Stimulated activated CD4-positive, alpha-beta T cell treated with anti-CD3 and anti-CD28 coated beads, Interleukin-12 subunit alpha, Interleukin-12 subunit beta, amount 100 ng/mL, for 24 hours (primary cell): ENCODE data around the gene CCDC197.

ENCODE experiments used
- DNase-seq, 2 experiments: peaks; one replicate each; pipeline ENCODE4 v3.0.0-alpha.2; 2020; ENCODE audit warnings: low read depth in 2 of 2

The CCDC197 gene

GRCh38 chr14:94043111-94043755 is 46.1 kb downstream of the CCDC197 start:
- no peak for DNase-seq

DNA sequence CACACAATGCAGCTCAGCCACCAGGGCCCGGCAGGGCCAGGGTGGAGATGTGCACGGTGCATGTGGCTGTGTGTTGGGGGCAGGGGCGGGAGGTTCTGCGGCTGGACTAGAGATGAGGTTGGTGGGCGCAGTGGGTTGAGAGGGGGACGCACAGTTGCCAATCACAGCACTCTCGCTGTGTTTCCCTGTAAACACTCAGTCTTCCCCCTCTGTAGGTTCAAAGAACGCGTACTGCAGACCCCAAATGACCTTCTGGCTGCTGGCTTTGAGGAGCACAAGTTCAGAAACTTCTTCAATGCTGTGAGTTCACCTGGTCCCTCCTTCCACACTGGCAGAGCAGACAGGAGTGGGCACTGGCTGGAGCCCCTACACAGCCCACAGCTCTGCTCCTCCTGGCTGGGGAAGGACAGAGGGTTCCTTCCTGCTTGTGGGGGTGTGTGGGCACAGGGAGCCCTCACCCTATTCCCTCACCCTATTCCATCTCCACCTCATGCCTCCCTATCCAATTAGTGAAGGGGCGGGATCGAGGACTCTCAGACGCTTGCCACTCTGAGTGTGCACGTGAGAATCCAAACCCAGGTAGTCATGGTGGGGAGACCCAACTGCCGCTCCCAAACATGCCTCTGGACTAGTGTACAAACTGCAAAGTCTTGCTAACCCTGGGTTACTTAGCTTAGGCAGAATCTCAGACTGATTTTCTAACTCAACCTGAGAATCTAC is 46.8 kb downstream of the CCDC197 start:
- no peak for DNase-seq

DNA sequence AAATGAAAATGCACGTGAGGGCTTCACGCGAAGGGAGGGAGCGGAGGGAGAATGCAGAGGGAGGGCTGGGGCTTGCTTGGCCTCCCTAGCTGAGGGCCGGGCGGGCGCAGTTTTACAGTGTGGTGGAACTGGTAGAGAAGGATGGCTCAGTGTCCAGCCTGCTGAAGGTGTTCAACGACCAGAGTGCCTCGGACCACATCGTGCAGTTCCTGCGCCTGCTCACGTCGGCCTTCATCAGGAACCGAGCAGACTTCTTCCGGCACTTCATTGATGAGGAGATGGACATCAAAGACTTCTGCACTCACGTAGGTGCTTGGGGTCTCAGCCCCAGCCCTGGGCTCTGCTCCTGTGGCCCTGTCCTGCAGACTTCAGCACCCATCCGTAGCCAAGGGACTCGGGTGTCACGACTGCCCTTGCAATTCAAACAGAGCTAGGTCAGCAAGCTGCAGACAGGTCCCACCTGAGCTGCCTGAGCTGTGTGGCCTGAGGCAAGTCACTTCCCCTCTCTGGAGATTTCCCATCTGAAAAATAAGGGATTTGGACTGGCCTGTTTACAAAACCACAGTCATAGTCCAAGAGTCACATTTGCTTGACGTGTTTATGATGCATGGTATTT is 47.5 kb downstream of the CCDC197 start:
- DNase-seq = no peak

- no peak for DNase-seq
Measured at GRCh38 chr14:94045101-94045500, 48.0 kb downstream of the CCDC197 start.

GRCh38 chr14:94045563-94046345 is 48.7 kb downstream of the CCDC197 start:
- DNase-seq = no peak

DNA sequence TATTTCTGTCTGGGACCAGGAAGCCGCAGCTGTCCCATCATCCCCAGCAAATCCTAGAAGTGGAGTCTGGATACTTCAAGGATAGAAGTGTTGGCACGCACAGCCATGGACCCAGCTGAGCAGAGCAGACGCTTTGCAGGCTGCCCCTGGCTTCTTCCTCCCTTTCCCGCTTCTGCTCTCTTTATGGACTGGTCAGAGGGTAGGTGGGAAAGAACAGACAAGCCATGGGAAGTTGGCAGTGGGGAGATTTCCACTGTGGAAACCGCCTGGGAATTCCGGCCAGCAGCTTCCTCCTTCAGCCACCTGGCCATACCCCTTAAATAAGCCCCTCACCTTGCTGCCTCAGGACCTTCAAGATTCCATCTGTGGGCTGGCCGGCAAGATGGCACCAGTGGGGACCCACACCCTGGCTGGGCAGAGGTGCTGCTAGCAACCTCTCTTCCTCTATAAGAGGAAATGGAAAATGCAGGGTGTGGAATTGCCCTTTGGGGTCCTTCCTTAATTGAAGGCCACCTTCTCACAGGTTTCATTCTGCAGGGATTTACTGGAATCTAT is 49.7 kb downstream of the CCDC197 start:
- no peak for DNase-seq

DNA sequence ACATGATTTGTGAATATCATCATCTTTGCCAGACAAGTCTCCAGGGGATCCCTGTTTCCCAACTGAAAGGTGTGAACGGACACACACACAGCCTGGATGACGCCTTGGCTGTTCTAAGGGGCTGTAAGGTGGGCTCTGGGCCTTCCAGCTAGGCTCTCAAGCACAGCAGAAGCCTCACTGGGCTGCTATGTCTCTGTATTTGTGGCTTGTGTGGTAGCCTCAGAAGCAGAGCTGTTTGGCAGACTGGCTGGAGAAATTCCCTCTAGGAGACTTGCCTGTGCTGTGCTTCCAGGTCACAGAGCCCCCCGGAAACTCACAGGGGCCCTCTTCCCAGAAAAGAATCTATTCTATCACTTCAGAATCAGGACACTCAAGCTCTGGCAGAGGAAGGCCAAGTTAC is 50.5 kb downstream of the CCDC197 start:
- no peak for DNase-seq

DNA sequence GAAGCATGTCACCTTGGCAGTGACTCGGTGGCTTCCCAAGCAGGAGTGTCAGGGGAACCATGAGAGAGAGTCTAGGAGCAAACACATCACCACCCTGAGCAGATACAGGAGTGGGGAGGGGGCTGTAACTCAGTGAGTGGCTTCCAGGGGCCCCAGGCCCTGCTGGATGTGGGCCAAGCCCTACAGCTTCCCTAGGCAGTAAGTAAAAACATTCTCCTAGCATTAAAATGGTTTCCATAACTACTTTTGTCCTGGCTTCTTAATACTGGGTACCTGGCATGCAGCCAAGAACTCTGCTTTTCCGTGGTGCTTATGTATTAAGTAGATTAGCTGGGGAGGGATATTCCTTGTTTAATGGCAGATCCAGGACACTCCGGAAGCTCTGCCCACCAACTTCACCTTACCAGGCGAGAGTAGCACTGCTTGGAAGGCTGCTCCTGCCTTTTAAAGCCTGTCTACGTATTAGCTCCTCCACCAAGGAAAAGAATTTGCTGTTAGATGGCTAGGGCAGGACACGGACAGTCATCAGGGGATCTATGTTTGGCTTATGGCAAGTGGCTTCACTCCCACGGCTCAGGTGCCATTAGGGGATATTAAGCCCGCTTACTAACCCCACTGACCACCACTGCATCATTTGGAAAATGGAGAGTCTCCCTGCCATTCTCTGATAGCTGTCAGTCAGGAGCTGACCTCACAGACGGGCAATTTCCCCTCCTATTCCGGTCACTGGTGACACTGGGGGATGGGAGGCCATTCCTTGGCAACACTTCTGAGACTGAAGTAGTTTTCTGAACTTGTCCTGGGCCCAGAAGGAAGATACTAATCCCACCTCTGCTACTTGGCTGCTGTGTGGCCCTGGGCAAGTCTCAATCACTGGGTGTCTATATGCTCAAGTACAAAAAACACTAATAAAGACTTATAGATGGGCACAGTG is 51.9 kb downstream of the CCDC197 start:
- no peak for DNase-seq

DNA sequence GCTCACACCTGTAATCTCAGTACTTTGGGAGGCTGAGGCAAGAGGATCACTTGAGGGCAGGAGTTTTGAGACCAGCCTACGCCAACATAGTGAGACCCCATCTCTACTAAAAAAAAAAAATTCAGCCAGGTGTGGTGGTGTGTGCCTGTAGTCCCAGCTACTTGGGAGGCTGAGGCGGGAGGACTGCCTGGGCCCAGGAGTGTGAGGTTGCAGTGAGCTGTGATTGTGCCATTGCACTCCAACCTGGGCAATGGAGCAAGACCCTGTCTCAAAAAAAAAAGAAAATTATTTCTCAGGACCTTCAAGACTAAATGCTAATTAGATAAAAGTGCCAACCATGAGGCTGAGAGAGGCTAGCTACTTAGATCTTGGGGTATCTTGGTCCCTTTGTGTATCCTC is 52.5 kb downstream of the CCDC197 start:
- no peak for DNase-seq

DNA sequence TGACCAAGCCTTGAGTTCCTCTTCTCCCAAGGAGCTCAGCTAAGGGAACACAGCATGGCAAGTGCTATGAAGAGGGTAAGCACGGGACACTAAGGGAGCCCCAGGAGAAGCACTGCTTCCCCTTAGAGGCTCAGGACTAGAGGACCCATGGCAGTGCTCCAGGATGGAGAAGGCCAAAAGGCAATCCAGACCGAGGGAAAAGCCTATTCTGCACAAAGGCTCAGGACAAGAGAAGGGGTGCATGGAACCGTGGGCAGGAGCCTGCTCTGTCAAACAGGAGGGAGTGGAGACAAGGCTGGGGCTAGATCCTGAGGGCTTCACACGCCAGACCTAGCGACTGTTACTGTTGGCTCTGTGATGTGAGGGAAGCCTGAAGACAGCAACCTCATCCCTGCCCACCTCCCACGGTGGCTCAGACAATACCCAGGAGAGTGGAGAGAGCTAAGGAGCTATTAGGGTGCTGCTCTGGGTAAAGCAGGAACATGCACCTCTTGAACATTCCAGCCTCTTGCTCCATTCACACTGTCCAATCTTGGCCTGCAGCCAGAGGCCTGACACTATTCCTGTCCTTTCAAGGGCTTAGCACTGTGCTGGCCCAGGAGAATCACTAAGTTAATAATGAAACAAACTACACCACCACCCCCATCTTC is 53.3 kb downstream of the CCDC197 start:
- DNase-seq = no peak

GRCh38 chr14:94051115-94051514 is 54.0 kb downstream of the CCDC197 start:
- DNase-seq = no peak

DNA sequence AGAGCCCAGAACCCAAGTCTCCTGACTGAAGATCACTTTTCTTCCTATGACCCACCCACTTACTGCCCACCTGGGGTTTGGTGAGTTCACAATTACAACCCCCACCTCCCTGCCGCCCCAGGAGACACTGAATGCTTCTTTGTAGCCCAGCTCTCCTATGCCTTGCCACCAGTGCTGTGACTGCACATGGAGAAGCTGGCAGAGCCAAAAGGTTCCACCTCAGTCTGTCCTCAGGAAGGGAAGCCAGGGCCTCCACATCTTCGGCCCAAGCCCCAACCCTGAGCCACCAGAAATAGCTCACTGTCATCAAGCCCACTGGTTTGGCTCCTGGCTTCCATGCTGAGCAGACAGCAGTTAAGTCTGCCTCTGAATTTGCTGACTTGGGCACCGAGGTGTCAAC is 54.7 kb downstream of the CCDC197 start:
- DNase-seq = no peak

DNA sequence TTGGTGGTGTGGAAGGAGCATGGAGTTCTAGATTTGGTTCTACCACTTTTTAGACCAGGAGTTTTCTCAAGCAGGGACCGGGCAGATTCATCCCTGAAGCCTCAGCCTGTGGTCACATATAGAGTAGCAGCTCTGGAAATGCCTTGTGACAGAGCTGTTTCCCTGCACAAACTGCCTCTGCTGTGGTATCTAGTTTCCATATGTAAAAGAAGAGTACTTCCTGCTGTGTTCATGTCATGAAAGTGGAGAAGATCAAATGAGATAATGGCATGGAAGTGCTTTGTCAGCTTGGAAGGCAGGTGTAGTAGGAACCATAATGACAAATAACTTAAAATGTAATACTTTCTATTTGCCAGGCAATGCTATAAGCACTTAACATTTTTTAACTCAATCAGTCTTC is 55.1 kb downstream of the CCDC197 start:
- no peak for DNase-seq

DNA sequence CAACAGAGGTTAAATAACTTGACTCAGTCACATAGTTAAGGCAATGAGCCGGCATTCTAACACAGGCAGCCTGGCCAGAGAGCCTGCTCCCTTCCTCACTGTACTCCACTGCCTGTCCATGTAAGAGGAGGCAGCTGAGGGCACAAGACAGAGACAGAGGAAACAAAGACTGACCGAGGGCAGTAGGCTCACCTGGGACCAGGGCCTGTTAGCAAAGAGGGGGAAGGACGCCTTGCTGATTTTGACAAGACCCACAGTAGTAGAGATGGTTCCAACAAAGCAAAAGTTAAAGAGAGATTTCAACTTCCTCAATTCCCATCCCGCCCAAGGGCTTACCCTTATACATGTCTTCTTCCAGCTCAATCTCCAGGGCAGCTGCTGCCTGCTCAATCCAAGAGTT is 55.6 kb downstream of the CCDC197 start:
- no peak for DNase-seq

GRCh38 chr14:94054401-94054800 is 57.3 kb downstream of the CCDC197 start:
- no peak for DNase-seq

DNA sequence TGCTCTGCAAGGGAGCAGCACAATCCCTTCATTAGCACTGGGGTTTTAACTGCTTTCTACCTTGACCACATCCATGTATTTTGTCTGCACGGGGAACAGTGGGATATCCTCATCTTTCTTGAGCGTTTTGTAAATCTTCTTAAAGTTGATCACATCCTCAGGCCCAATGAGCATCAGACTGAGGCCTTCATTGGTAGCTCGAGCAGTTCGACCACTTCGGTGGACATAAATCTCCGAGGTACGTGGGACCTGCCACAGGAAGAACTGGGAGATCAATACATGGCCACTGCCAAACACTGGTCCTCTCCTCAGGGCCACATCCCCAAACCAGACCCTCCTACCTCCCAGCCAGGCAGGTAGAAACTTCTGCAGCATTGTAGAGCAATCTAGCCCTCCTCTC is 57.8 kb downstream of the CCDC197 start:
- no peak for DNase-seq

DNA sequence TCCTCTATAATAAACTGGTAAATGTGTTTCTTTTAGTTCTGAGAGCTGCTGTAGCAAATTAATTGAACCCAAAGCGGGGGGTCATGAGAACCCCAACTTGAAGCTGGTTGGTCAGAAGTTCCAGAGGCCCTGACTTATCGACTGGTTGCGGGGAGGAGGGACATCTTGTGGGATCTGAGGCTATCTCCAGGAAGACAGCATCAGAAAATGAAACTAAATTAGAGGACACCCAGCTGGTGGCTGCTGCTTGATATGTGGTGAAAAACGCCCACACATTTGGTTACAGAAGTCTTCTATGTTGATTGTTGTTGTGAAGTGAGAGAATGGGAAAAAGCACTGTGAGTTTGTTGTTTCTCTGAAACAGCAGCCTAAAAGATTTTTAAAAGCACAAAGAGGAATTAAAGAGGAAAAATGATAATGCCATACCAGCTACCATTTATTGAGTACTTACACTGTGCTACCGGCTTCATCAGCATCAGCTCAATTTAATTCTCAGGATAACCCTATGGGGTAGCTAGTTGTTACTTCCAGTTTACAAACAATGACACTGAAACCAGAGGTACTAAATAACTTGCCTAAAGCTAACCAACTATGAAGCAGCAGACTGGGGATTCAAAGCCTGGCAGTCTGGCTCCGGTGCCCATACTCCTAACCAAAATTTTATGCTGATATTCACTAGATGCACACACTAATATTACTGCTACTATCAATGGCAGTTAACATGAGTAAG is 59.6 kb downstream of the CCDC197 start:
- no peak for DNase-seq

DNA sequence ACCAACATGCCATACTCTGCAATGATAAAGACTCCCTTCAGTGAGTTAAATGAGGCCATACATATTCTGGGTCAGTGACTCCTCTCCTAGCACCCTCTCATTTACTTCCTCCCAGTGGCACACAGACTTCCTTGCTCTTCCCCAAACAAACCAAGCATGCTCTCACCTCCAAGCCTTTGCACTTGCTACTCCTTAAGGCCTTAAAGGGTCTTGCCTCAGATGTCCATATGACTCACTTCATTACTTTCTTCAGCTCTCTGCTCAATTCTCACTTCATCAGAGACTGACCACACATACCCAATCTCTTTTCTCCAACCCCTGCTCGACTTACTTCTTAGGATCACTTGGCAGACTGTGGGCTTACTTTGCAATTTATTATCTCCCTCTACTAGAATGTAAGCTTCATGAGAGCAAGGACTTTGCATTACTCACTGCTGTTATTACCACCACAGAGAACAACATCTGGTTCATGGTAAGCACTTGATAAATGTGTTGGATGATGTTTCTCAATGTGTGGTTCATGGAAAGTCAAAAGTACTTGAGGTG is 61.1 kb downstream of the CCDC197 start:
- DNase-seq = no peak
